ENCODE data around the gene CCR7.

GRCh38 chr17:40554646-40555295, 10.5 kb downstream of the CCR7 start:
- TF ChIP-seq MAFK (IDR thresholded peaks at IDR 0.05; ENCODE audit: low read depth, low read length) (no peak), MXI1 (IDR thresholded peaks at IDR 0.05; ENCODE audit: borderline replicate concordance, low read depth, low read length) (no peak), CTCF (conservative IDR thresholded peaks at IDR 0.05; ENCODE audit: low read depth, low read length) (no peak), POLR2A (IDR thresholded peaks at IDR 0.05; ENCODE audit: low read depth, low read length) (no peak), SMC3 (IDR thresholded peaks at IDR 0.05; ENCODE audit: low read depth, low read length) (no peak), NFE2L2 (IDR thresholded peaks at IDR 0.05; ENCODE audit: low read depth, low read length) (no peak), RCOR1 (IDR thresholded peaks at IDR 0.05; ENCODE audit: insufficient replicate concordance, low read length) (no peak), CHD1 (IDR thresholded peaks at IDR 0.05; ENCODE audit: low read depth, low read length) (no peak)
- TF ChIP-seq, protein P1, sequence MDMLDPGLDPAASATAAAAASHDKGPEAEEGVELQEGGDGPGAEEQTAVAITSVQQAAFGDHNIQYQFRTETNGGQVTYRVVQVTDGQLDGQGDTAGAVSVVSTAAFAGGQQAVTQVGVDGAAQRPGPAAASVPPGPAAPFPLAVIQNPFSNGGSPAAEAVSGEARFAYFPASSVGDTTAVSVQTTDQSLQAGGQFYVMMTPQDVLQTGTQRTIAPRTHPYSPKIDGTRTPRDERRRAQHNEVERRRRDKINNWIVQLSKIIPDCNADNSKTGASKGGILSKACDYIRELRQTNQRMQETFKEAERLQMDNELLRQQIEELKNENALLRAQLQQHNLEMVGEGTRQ (IDR thresholded peaks at IDR 0.05; ENCODE audit: low read depth, low read length), result no peak

Measured in IMR-90 (cell line).